Psoas muscle (tissue), 8 donors: Measurements from ENCODE around the gene LUZP2. TPM values are rescaled to one million over a fixed set of nuclear protein-coding genes. Genes with fewer than 3 reads are reported as not detected.

ENCODE experiments used
- ATAC-seq, 4 donors: fragments of 200-7000 bp; cut with Tn5 transposase; one replicate each; pipeline ENCODE4 v1.9.1; 2020; ENCODE audit warnings: moderate library complexity in 3 of 4, mild to moderate bottlenecking in 2 of 4
- DNase-seq, 2 donors: peaks; one replicate each; pipeline ENCODE4 v3.0.0-alpha.2; 2020
- H3K27ac ChIP-seq: fragments of 200-600 bp; one replicate; pipeline ENCODE4 v1.8.0; 2022
- H3K27me3 ChIP-seq, 3 donors: fragments of 200-600 bp in 1 of 3; one replicate each; pipeline versions ENCODE4 v1.6.1 to v1.8.0; 2013 to 2022; ENCODE audit warnings: low read length in 2 of 3, mild to moderate bottlenecking in 2 of 3, moderate library complexity in 1 of 3; ENCODE audit not compliant: insufficient read depth in 3 of 3
- H3K36me3 ChIP-seq, 2 donors: fragments of 200-600 bp in 1 of 2; one replicate each; pipeline versions ENCODE4 v1.6.1 to v1.8.0; 2013 to 2022; ENCODE audit warnings: low read depth in 1 of 2, mild to moderate bottlenecking in 1 of 2, moderate library complexity in 1 of 2; ENCODE audit not compliant: insufficient read depth in 1 of 2
- H3K4me1 ChIP-seq: fragments of 200-600 bp; one replicate; pipeline ENCODE4 v1.8.0; 2022
- H3K4me3 ChIP-seq: fragments of 200-600 bp; one replicate; pipeline ENCODE4 v1.8.0; 2022; ENCODE audit warnings: mild to moderate bottlenecking
- H3K9me3 ChIP-seq: fragments of 200-600 bp; one replicate; pipeline ENCODE4 v1.8.0; 2022
- WGBS, 3 donors: extraction: QIAGEN DNeasy Blood & Tissue Kit; methylation state at CpG; one replicate each; pipeline versions ENCODE4 v1.1.6 to v1.1.7; 2013; 5-methylcytosine and 5-hydroxymethylcytosine counted together
- intact Hi-C, 2 donors: fragments of 100-400 bp; cut with DNase I; formaldehyde crosslinking; loops; one replicate each; pipeline versions ENCODE4 v1.11.0 to v1.14.2; 2022
- polyA plus RNA-seq, 3 donors: library from polyadenylated mRNA; stranded (reverse); fragments of 200-250 nt; gene quantifications; one replicate each; pipeline ENCODE4 v1.2.3, GENCODE V29; 2013
- total RNA-seq, 4 donors: library from RNA; stranded (reverse); fragmentation: NEBNext Ultra II Directional in 2 of 4; extraction: Animal tissue kit (Norgen Biotek cat#: 25700) in 2 of 4; gene quantifications; one replicate each; pipeline versions ENCODE4 v1.2.1 to v1.2.4, GENCODE V29; 2021 to 2023
- TF ChIP-seq, protein P1 (sequence below): fragments of 200-600 bp; IDR thresholded peaks from one replicate; pipeline ENCODE4 v1.8.0; 2022; ENCODE audit warnings: antibody characterized with exemption
- donor health status: healthy with polysubstance abuse.
- donor health status: DM: no; HTN: no; CAD: no; lungs with moderate emphysema.
- donor health status: Bipolar disorder and iron deficiency.
- donor health status: healthy.
- donor health status: DM: yes; HTN: yes; CAD: no.
- donor health status: DM: no; HTN: no; CAD: no.
- donor health status: DM: no; HTN: no; CAD: no.
- donor health status: DM: yes; HTN: yes; CAD: no.

LUZP2 gene
- total and polyA plus RNA-seq, 7 donors: 0.01 TPM; not detected in 5

- ATAC-seq (no peak), DNase-seq (no peak)
- WGBS, 3 donors: 71 to 87% (median 82%) methylated on average over 7 of the region's 7 CpGs
- H3K27ac ChIP-seq: no peak overlapping the region
- TF ChIP-seq, protein P1, sequence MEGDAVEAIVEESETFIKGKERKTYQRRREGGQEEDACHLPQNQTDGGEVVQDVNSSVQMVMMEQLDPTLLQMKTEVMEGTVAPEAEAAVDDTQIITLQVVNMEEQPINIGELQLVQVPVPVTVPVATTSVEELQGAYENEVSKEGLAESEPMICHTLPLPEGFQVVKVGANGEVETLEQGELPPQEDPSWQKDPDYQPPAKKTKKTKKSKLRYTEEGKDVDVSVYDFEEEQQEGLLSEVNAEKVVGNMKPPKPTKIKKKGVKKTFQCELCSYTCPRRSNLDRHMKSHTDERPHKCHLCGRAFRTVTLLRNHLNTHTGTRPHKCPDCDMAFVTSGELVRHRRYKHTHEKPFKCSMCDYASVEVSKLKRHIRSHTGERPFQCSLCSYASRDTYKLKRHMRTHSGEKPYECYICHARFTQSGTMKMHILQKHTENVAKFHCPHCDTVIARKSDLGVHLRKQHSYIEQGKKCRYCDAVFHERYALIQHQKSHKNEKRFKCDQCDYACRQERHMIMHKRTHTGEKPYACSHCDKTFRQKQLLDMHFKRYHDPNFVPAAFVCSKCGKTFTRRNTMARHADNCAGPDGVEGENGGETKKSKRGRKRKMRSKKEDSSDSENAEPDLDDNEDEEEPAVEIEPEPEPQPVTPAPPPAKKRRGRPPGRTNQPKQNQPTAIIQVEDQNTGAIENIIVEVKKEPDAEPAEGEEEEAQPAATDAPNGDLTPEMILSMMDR: no peak
- no peaks in the 10 kb centered on the region for H3K9me3 ChIP-seq
- no peaks in the 10 kb centered on the region for H3K36me3 ChIP-seq
- H3K27me3 ChIP-seq: peaks cover 0 to 2% (median 0%) of the 10 kb centered on the region in 3 donors
- H3K4me3 ChIP-seq: no peak overlapping the region
- intact Hi-C loops: no loop called here
- no peaks in the 10 kb centered on the region for H3K4me1 ChIP-seq
Observed at GRCh38 chr11:24502425-24502824, 5.6 kb downstream of the LUZP2 start.

GRCh38 chr11:24509114-24509513 is 12.3 kb downstream of the LUZP2 start:
- 44 to 51% (median 45%) methylated on average over 3 of the region's 3 CpGs for WGBS, 3 donors
- Histone ChIP-seq H3K27me3 (no peaks in the 10 kb centered on the region), H3K36me3 (no peaks in the 10 kb centered on the region), H3K4me3 (no peak overlapping the region), H3K4me1 (no peaks in the 10 kb centered on the region), H3K27ac (no peak overlapping the region), H3K9me3 (no peaks in the 10 kb centered on the region)
- TF ChIP-seq, protein P1: no peak
- DNase-seq: no peak
- ATAC-seq: no peak
- intact Hi-C loops: no loop called here

DNA sequence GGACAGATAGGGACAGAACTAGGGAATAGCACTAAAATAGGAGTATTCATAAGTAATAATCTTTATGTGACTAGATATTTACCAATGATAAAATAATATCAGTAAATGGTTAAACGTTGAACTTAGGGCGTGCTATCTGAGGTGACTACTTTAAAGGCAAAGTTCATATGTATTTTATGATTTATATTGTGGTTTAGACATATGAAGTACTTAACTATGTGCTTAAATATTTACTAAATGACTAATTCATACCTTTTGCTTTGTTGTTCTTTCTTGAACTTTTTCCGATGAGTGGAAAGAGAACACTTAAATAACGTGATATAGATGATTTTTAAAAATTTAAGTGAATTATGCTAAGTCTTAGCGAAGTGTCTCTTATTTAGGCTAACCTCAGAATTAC is 14.7 kb downstream of the LUZP2 start:
- H3K4me3 ChIP-seq: no peak overlapping the region
- no peak overlapping the region for H3K27ac ChIP-seq
- intact Hi-C loops: no loop called here
- no peaks in the 10 kb centered on the region for H3K27me3 ChIP-seq
- DNase-seq: no peak
- 71 to 91% (median 87%) methylated on average over 5 of the region's 5 CpGs for WGBS, 3 donors
- no peaks in the 10 kb centered on the region for H3K36me3 ChIP-seq
- ATAC-seq: no peak
- TF ChIP-seq, protein P1: no peak
- no peaks in the 10 kb centered on the region for H3K4me1 ChIP-seq
- no peaks in the 10 kb centered on the region for H3K9me3 ChIP-seq

- intact Hi-C loops: no loop called here
- H3K27ac ChIP-seq: no peak overlapping the region
- H3K9me3 ChIP-seq: no peaks in the 10 kb centered on the region
- 47 to 53% (median 49%) methylated on average over 3 of the region's 3 CpGs for WGBS, 3 donors
- TF ChIP-seq, protein P1: no peak
- ATAC-seq: no peak
- H3K36me3 ChIP-seq: no peaks in the 10 kb centered on the region
- no peak for DNase-seq
- H3K4me3 ChIP-seq: no peak overlapping the region
- H3K27me3 ChIP-seq: no peaks in the 10 kb centered on the region
- H3K4me1 ChIP-seq: no peaks in the 10 kb centered on the region
Observed at GRCh38 chr11:24513479-24514218, 16.8 kb downstream of the LUZP2 start.

- Histone ChIP-seq H3K9me3 (no peaks in the 10 kb centered on the region), H3K4me1 (no peaks in the 10 kb centered on the region), H3K4me3 (no peak overlapping the region), H3K36me3 (no peaks in the 10 kb centered on the region), H3K27me3 (no peaks in the 10 kb centered on the region), H3K27ac (no peak overlapping the region)
- intact Hi-C loops: no loop called here
- DNase-seq: no peak
- ATAC-seq: no peak
- WGBS, 3 donors: 68 to 77% (median 69%) methylated on average over 2 of the region's 2 CpGs
- TF ChIP-seq, protein P1: no peak
Observed at GRCh38 chr11:24514219-24514594, 17.4 kb downstream of the LUZP2 start.
